ENCODE results near the gene MT1G. TPM values are rescaled to one million over a fixed set of nuclear protein-coding genes. Genes with fewer than 3 reads are reported as not detected.

MT1G gene
- total RNA-seq, 2 experiments from 2014 or later, result 35.9 to 39.0 TPM

DNA sequence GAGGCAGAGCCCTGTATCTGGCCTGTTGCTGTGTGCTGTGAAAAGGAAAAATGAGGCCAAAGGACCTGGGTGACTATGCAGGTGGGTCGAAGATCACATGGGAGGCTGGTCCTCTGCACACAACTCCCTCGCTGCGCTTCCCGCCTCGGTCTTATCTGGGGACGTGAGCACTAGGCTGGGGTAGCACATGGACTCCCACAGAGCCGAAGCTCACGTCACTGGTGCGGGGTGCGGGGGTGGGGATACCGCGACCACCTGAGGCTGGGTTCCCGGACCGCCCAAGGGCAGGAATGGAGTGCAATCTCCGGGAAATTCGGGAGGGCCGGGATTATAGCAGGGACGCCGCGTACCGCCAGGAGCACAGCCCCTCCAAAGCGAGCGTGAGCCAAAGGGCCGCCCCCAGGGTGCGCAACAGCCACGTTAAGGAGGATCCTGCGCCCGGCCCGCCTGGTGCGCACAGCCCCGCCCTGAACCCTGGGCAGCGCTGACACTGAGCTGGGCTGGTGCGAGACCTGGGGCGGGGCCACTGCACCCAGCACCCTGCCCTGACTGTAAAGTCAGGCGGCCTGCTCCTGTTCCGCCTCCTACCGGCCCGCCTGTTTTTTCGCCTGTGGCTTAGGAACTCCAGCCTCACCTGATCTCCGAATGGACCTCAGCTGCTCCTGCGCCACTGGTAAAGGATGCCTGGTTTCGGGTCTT, 24.6 kb downstream of the MT1G start:
- Mint-ChIP-seq H3K27me3 (peaks cover 38% of the 10 kb centered on the region), H3K4me3 (peak overlapping the region; percentile 60), H3K9me3 (no peaks in the 10 kb centered on the region), H3K36me3 (ENCODE audit: low read depth) (no peaks in the 10 kb centered on the region), H3K27ac (no peak overlapping the region), H3K4me1 (ENCODE audit: low read depth) (peaks cover 17% of the 10 kb centered on the region)
- ATAC-seq (peak; percentile 100), DNase-seq (peak; percentile 91)
- POLR2A ChIA-PET, result interaction anchor here (1.1 to 3.1 kb wide), 3 partner anchors 9 to 39 kb away, joined by 3 to 13 read pairs (median 10); partner anchors contain the start of genes MT1G, MT1H and MT1X
- TF ChIP-seq, protein P1, sequence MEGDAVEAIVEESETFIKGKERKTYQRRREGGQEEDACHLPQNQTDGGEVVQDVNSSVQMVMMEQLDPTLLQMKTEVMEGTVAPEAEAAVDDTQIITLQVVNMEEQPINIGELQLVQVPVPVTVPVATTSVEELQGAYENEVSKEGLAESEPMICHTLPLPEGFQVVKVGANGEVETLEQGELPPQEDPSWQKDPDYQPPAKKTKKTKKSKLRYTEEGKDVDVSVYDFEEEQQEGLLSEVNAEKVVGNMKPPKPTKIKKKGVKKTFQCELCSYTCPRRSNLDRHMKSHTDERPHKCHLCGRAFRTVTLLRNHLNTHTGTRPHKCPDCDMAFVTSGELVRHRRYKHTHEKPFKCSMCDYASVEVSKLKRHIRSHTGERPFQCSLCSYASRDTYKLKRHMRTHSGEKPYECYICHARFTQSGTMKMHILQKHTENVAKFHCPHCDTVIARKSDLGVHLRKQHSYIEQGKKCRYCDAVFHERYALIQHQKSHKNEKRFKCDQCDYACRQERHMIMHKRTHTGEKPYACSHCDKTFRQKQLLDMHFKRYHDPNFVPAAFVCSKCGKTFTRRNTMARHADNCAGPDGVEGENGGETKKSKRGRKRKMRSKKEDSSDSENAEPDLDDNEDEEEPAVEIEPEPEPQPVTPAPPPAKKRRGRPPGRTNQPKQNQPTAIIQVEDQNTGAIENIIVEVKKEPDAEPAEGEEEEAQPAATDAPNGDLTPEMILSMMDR (IDR thresholded peaks at IDR 0.05), result peak; percentile 49
- intact Hi-C loops (cut with micrococcal nuclease), result no loop called here
- CTCF ChIA-PET, result interaction anchor here (0.7 to 3.4 kb wide), 18 partner anchors 10 to 66 kb away, joined by 3 to 27 read pairs (median 6); partner anchors contain the start of genes MT1E and MT1F

DNA sequence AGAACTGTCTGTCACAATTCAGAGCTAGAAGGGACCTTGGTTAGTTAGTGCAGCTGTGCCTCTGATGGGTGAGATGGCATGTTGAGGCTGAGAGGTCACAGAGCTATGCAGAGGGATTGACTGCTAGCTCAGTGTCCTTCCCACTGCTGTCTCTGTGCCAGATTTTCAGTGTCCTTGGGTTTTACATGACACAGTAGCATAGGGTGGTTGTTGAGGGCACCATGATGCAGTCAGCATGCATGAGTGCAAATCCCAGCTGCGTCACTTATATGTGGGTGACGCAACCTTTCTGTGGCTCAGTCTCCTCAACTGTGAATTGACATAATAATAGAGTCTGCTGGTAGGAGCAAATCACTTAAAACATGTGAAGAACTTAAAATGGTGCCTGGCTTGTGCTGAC, 26.7 kb downstream of the MT1G start:
- CTCF ChIA-PET, result interaction anchor here (1.0 to 1.9 kb wide), 2 partner anchors 64 to 65 kb away, joined by 3 to 5 read pairs; no protein-coding TSS in a partner anchor
- intact Hi-C loops (cut with micrococcal nuclease), result no loop called here
- POLR2A ChIA-PET, result interaction anchor here (0.8 kb wide), 1 partner anchor 11 kb away, joined by 3 read pairs; no protein-coding TSS in a partner anchor

DNA sequence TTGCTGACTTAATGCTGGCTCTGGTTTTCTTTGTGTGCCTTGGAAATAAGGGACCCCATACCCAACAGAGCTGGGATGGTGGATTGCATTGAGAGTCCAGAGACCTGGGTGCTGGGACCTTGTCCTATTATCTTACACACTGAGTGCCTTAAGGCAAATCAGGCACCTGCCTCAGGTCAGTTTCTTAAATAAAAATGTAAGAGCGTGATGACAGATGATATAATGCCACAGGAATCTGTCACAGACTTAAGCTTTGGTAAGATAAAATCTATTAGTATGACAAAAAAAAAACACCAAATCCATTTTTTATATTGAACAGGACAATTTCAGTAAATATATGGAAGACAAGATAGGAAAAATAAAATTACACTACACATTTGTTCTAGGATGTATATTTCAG, 27.8 kb downstream of the MT1G start:
- no peak overlapping the region for H3K4me3 Mint-ChIP-seq
- no peak for ATAC-seq
- H3K36me3 Mint-ChIP-seq (ENCODE audit: low read depth), result no peaks in the 10 kb centered on the region
- peaks cover 55% of the 10 kb centered on the region for H3K27me3 Mint-ChIP-seq
- peaks cover 29% of the 10 kb centered on the region for H3K4me1 Mint-ChIP-seq (ENCODE audit: low read depth)
- no peak for DNase-seq
- H3K27ac Mint-ChIP-seq, result no peak overlapping the region
- CTCF ChIA-PET, result interaction anchor here (1.0 to 1.9 kb wide), 3 partner anchors 62 to 64 kb away, joined by 3 to 5 read pairs (median 4); no protein-coding TSS in a partner anchor
- POLR2A ChIA-PET, result interaction anchor here (1.1 to 1.3 kb wide), 2 partner anchors 14 to 49 kb away, joined by 3 to 5 read pairs; partner anchors contain the start of gene MT1E
- no peaks in the 10 kb centered on the region for H3K9me3 Mint-ChIP-seq
- intact Hi-C loops (cut with micrococcal nuclease), result no loop called here
- TF ChIP-seq, protein P1 (IDR thresholded peaks at IDR 0.05), result no peak

More for the DNA sequence above, 26.7 kb downstream of the MT1G start:
- no peak overlapping the region for H3K4me3 Mint-ChIP-seq
- H3K27me3 Mint-ChIP-seq, result peaks cover 51% of the 10 kb centered on the region
- DNase-seq, result no peak
- no peaks in the 10 kb centered on the region for H3K9me3 Mint-ChIP-seq
- TF ChIP-seq, protein P1 (IDR thresholded peaks at IDR 0.05), result no peak
- no peak overlapping the region for H3K27ac Mint-ChIP-seq
- peaks cover 22% of the 10 kb centered on the region for H3K4me1 Mint-ChIP-seq (ENCODE audit: low read depth)
- H3K36me3 Mint-ChIP-seq (ENCODE audit: low read depth), result no peaks in the 10 kb centered on the region
- ATAC-seq, result no peak

DNA sequence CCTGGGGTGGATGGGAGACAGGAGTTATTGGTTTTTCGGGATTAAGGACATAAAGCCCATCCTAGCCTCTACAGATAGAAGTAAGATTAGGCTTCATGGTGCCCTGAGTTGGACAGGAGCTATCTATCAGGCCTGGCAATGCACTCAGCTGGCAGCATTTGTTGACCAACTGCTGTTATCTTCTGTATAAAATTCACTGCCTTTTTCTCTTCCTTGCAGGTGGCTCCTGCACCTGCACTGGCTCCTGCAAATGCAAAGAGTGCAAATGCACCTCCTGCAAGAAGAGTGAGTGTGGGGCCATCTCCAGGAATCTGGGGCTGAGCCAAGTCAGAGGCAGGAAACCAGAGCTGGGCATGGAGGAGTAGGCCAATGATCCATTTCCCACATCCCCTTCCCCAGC, 28.8 kb downstream of the MT1G start:
- ChIA-PET POLR2A (interaction anchor here (1.1 to 1.3 kb wide), 2 partner anchors 13 to 50 kb away, joined by 3 to 5 read pairs; partner anchors contain the start of gene MT1E), CTCF (interaction anchor here (0.7 kb wide), 1 partner anchor 8 kb away, joined by 4 read pairs; no protein-coding TSS in a partner anchor)

More for the DNA sequence above, 28.8 kb downstream of the MT1G start:
- DNase-seq (no peak), ATAC-seq (no peak)
- TF ChIP-seq, protein P1 (IDR thresholded peaks at IDR 0.05), result no peak
- H3K36me3 Mint-ChIP-seq (ENCODE audit: low read depth), result no peaks in the 10 kb centered on the region
- H3K4me1 Mint-ChIP-seq (ENCODE audit: low read depth), result peaks cover 31% of the 10 kb centered on the region
- H3K4me3 Mint-ChIP-seq, result no peak overlapping the region
- intact Hi-C loops (cut with micrococcal nuclease), result no loop called here
- H3K27ac Mint-ChIP-seq, result no peak overlapping the region
- peaks cover 66% of the 10 kb centered on the region for H3K27me3 Mint-ChIP-seq
- H3K9me3 Mint-ChIP-seq, result no peaks in the 10 kb centered on the region
